K562 (cell line): ENCODE data around the gene SOX18. TPM values are rescaled to one million over a fixed set of nuclear protein-coding genes. Genes with fewer than 3 reads are reported as not detected.

Experiments used
- ATAC-seq: fragments of 200-7000 bp; cut with Tn5 transposase; 3 replicates; pipeline ENCODE4 v1.9.1; 2020; ENCODE audit warnings: moderate library complexity
- BruUV-seq: library from RNA; stranded (reverse); fragments of 400-500 nt; replicated peaks from 2 replicates; lab custom pipeline; 2021; lab: Mats Ljungman, UMichigan
- CTCF ChIA-PET: fragments of 300-600 bp; formaldehyde crosslinking; extraction: SDS; loops from one replicate; lab custom pipeline; 2021; ENCODE audit warnings: low intra/inter-chr PET ratio; lab: Yijun Ruan, JAX
- POLR2A ChIA-PET: fragments of 300-600, 350-650 bp; sonication (Branson Sonifier 250); formaldehyde crosslinking; extraction: SDS; loops from one replicate; lab custom pipeline; 2021; ENCODE audit warnings: antibody characterized with exemption, inconsistent platforms; lab: Yijun Ruan, JAX
- DNase-seq, 4 experiments: peaks; one replicate each; pipeline versions ENCODE4 v3.0.0 to v3.0.0-alpha.2; 2011 to 2018; ENCODE audit warnings: low spot score in 3 of 4, mixed read lengths in 3 of 4; ENCODE audit errors: extremely low read depth in 1 of 4
- FAIRE-seq: peaks from 2 replicates; lab custom pipeline; 2011; peaks lifted over from hg19 to GRCh38; lab: Jason Lieb, UNC
- H2AFZ ChIP-seq: 2 replicates; pipeline ENCODE4 v1.6.0; 2011; ENCODE audit warnings: low read depth, low read length, control low read depth, inconsistent platforms
- H3K27ac ChIP-seq: fragments of 200-600 bp; 3 replicates; pipeline ENCODE4 v1.8.0; 2011; ENCODE audit warnings: low read depth, mild to moderate bottlenecking, control low read depth, inconsistent platforms, low read length, moderate library complexity, mixed read lengths; ENCODE audit errors: extremely low read depth
- H3K27me3 ChIP-seq, 2 experiments: fragments of 300-600 bp in 1 of 2; 2 replicates in 1 of 2; 3 replicates in 1 of 2; pipeline versions ENCODE4 v1.6.0 to v1.8.0; 2011; ENCODE audit warnings: inconsistent platforms in 2 of 2, low read length in 2 of 2, mild to moderate bottlenecking in 1 of 2, mixed read lengths in 1 of 2, moderate library complexity in 1 of 2; ENCODE audit not compliant: control insufficient read depth in 2 of 2, insufficient read depth in 2 of 2
- H3K36me3 ChIP-seq: fragments of 300-600 bp; 3 replicates; pipeline ENCODE4 v1.8.0; 2011; ENCODE audit warnings: mild to moderate bottlenecking, low read length, inconsistent platforms; ENCODE audit not compliant: control insufficient read depth, insufficient read depth
- H3K4me1 ChIP-seq, 2 experiments: fragments of 200-600 bp in 1 of 2; replicated peaks in 1 of 2; 2 replicates in 1 of 2; 3 replicates in 1 of 2; pipeline versions ENCODE4 v1.5.1 to v1.8.0; 2011; ENCODE audit warnings: inconsistent platforms in 2 of 2, low read length in 2 of 2, mild to moderate bottlenecking in 1 of 2, mixed read lengths in 1 of 2, moderate library complexity in 1 of 2; ENCODE audit not compliant: control insufficient read depth in 2 of 2, insufficient read depth in 2 of 2
- H3K4me2 ChIP-seq: 2 replicates; pipeline ENCODE4 v1.6.1; 2011; ENCODE audit warnings: low read length, control low read depth, inconsistent platforms, mixed read lengths; ENCODE audit not compliant: insufficient read depth
- H3K4me3 ChIP-seq: fragments of 200-600 bp; sonication (generic), shearing (Covaris generic); 2 replicates; pipeline ENCODE4 v1.5.1; 2016; ENCODE audit warnings: control low read depth, inconsistent platforms
- H3K79me2 ChIP-seq: fragments of 200-600 bp; 3 replicates; pipeline ENCODE4 v1.8.0; 2011; ENCODE audit warnings: low read length, inconsistent platforms; ENCODE audit not compliant: control insufficient read depth, insufficient read depth
- H3K9ac ChIP-seq, 2 experiments: 2 replicates each; pipeline versions ENCODE4 v1.6.0 to v1.6.1; 2011; ENCODE audit warnings: low read depth in 2 of 2, low read length in 2 of 2, control low read depth in 1 of 2, inconsistent platforms in 1 of 2, mild to moderate bottlenecking in 1 of 2, mixed read lengths in 1 of 2; ENCODE audit not compliant: insufficient read depth in 1 of 2
- H3K9me1 ChIP-seq: one replicate; pipeline ENCODE4 v1.6.0; 2011; ENCODE audit warnings: inconsistent platforms, mild to moderate bottlenecking, low read length, moderate library complexity; ENCODE audit not compliant: control insufficient read depth, insufficient read depth
- H3K9me3 ChIP-seq: replicated peaks from 2 replicates; pipeline ENCODE4 v1.5.1; 2011; ENCODE audit warnings: low read depth, low read length, inconsistent platforms; ENCODE audit not compliant: control insufficient read depth, insufficient read depth
- H4K20me1 ChIP-seq: replicated peaks from 2 replicates; pipeline ENCODE4 v1.6.1; 2011; ENCODE audit warnings: low read length, inconsistent platforms, mixed read lengths; ENCODE audit not compliant: control insufficient read depth, insufficient read depth
- ATF3 ChIP-seq, 2 experiments: fragments of 450-650 bp in 1 of 2; sonication (generic) in 1 of 2; formaldehyde crosslinking in 1 of 2; IDR thresholded peaks in 1 of 2; conservative IDR thresholded peaks in 1 of 2; 2 replicates each; pipeline versions ENCODE4 v1.6.1 to v1.8.1; 2016 to 2023; ENCODE audit warnings: mild to moderate bottlenecking in 2 of 2, moderate library complexity in 2 of 2, inconsistent platforms in 1 of 2, missing genetic modification reagents in 1 of 2
- BCOR ChIP-seq: fragments of 450-650 bp; IDR thresholded peaks from 2 replicates; pipeline ENCODE4 v1.6.1; 2016
- HBP1 ChIP-seq: fragments of 450-650 bp; formaldehyde crosslinking; IDR thresholded peaks from 2 replicates; pipeline ENCODE4 v1.4.0; 2022; ENCODE audit warnings: missing genetic modification characterization
- HMGN3 ChIP-seq: IDR thresholded peaks from 2 replicates; pipeline ENCODE4 v1.6.1; 2011; ENCODE audit warnings: borderline replicate concordance, low read depth, mild to moderate bottlenecking, mixed read lengths, low read length; ENCODE audit not compliant: insufficient read length; ENCODE audit errors: extremely low read depth
- KLF16 ChIP-seq: IDR thresholded peaks from 2 replicates; pipeline ENCODE4 v1.6.1; 2016; ENCODE audit warnings: antibody characterized with exemption
- L3MBTL2 ChIP-seq: fragments of 450-650 bp; IDR thresholded peaks from 2 replicates; pipeline ENCODE4 v1.6.1; 2016; ENCODE audit warnings: mild to moderate bottlenecking, moderate library complexity
- PCBP1 ChIP-seq: fragments of 200-400 bp; formaldehyde crosslinking; IDR thresholded peaks from 2 replicates; pipeline ENCODE4 v1.6.1; 2018; ENCODE audit warnings: mild to moderate bottlenecking, low read depth, low read length; ENCODE audit not compliant: poor library complexity, severe bottlenecking
- POLR3A ChIP-seq: IDR thresholded peaks from 2 replicates; pipeline ENCODE4 v1.6.1; 2011; ENCODE audit warnings: borderline replicate concordance, mild to moderate bottlenecking, moderate library complexity; ENCODE audit not compliant: insufficient read length, insufficient read depth; ENCODE audit errors: extremely low read depth
- RCOR1 ChIP-seq, 2 experiments: IDR thresholded peaks; 2 replicates each; pipeline ENCODE4 v1.6.1; 2012; ENCODE audit warnings: low read depth in 2 of 2, low read length in 2 of 2, borderline replicate concordance in 1 of 2, improper control_type of control experiment in 1 of 2
- SMARCA5 ChIP-seq: fragments of 450-650 bp; IDR thresholded peaks from 2 replicates; pipeline ENCODE4 v1.6.1; 2016
- SNRNP70 ChIP-seq: fragments of 200-400 bp; formaldehyde crosslinking; optimal IDR thresholded peaks from 2 replicates; pipeline ENCODE3; 2017; ENCODE audit warnings: low read depth, low read length
- TSC22D4 ChIP-seq: fragments of 450-650 bp; IDR thresholded peaks from 2 replicates; pipeline ENCODE4 v1.6.1; 2016; ENCODE audit warnings: missing genetic modification characterization, missing biosample characterization, control low read depth
- TSHZ1 ChIP-seq: fragments of 250-450 bp; sonication (Bioruptor Pico); IDR thresholded peaks from 2 replicates; pipeline ENCODE4 v1.4.0; 2020; ENCODE audit warnings: mild to moderate bottlenecking, moderate library complexity
- ZBTB17 ChIP-seq: fragments of 450-650 bp; formaldehyde crosslinking; IDR thresholded peaks from 2 replicates; pipeline ENCODE4 v1.4.0; 2020; ENCODE audit warnings: mild to moderate bottlenecking
- ZBTB7A ChIP-seq: IDR thresholded peaks from 2 replicates; pipeline ENCODE4 v1.6.1; 2011; ENCODE audit warnings: low read depth, mild to moderate bottlenecking, low read length, moderate library complexity, borderline replicate concordance; ENCODE audit not compliant: control insufficient read depth
- WGBS: fragments of 100-300 bp; shearing (Covaris generic); methylation state at CpG from one replicate; pipeline ENCODE4 v1.1.6; 2016; ENCODE audit warnings: low coverage, mixed read lengths; ENCODE audit not compliant: insufficient coverage; ENCODE audit errors: missing lambda C conversion rate; 5-methylcytosine and 5-hydroxymethylcytosine counted together
- in situ Hi-C: fragments of 300-500 bp; cut with MboI; formaldehyde crosslinking; loops from 4 replicates; pipeline ENCODE4 v1.15.0; 2018; ENCODE audit warnings: inconsistent platforms, mixed read lengths
- intact Hi-C: fragments of 100-400 bp; cut with micrococcal nuclease; formaldehyde crosslinking; loops from 2 replicates; pipeline ENCODE4 v1.14.2; 2022
- polyA plus RNA-seq, 8 experiments: library from polyadenylated mRNA; depleted of rRNA in 4 of 8; stranded (reverse) in 5 of 8; unstranded in 3 of 8; fragments of >200 nt; fragmentation: Nextera tagmentation in 2 of 8; fragmentation: Illumina TruSeq in 1 of 8; extraction: Ambion mirVana in 2 of 8; extraction: Trizol in 1 of 8; gene quantifications; 2 replicates each; pipeline versions ENCODE4 v1.2.1 to v1.2.3, GENCODE V29; 2011 to 2014; ENCODE audit warnings: inconsistent platforms in 1 of 8, missing spikeins in 1 of 8
- total RNA-seq, 7 experiments: library from RNA; depleted of rRNA in 6 of 7; stranded (reverse); fragments of >200 nt in 6 of 7; fragmentation: Illumina TruSeq in 2 of 7; extraction: Trizol in 2 of 7; gene quantifications; 2 replicates each; pipeline versions ENCODE4 v1.2.1 to v1.2.3, GENCODE V29; 2011 to 2021; ENCODE audit warnings: low replicate concordance in 1 of 7

SOX18 gene
- total and polyA plus RNA-seq, 9 of the 15 experiments (the other 6 are each of a cell fraction or from before 2014, with no cell fraction given), result 0.15 to 19.8 (median 0.33) TPM

- Histone ChIP-seq H3K9me1 (no peaks in the 10 kb centered on the region), H2AFZ (0 out of 2 replicates have a peak overlapping the region, but pooled peaks have one; percentile 19), H3K36me3 (no peaks in the 10 kb centered on the region), H3K9me3 (no peaks in the 10 kb centered on the region), H3K4me2 (no peak overlapping the region), H3K27ac (peak overlapping the region; percentile 37; the same call in 1 of the 3 replicates), H3K27me3 (no peaks in the 10 kb centered on the region), H3K79me2 (no peaks in the 10 kb centered on the region), H3K4me1 (peaks cover 16 to 71% of the 10 kb centered on the region in 2 experiments), H3K4me3 (no peak overlapping the region), H3K9ac (peak overlapping the region in 1 of 2 experiments; percentile 77; a peak in 3 of 4 replicates), H4K20me1 (no peaks in the 10 kb centered on the region)
- peak in 2 of 4 experiments; percentile 57 for DNase-seq
- 52% methylated on average over 15 of the region's 22 CpGs for whole genome bisulfite sequencing
- FAIRE-seq, result no peak
- POLR2A ChIA-PET, result no interaction called here
- in situ Hi-C loops, result no loop called here
- intact Hi-C loops, result loop anchor here (2.0 kb wide), 1 partner anchor 17 kb away; no protein-coding TSS in a partner anchor
- BruUV-seq, result no TSS peak
- CTCF ChIA-PET, result no interaction called here
- ATAC-seq, result peak; percentile 9; the same call in 1 of the 3 replicates
- TF ChIP-seq ATF3 (IDR thresholded peaks at IDR 0.05), result no peak
- TF ChIP-seq ATF3 (CRISPR knock-in tag; conservative IDR thresholded peaks at IDR 0.05), result no peak
- TF ChIP-seq HMGN3, result peak; percentile 29
- TF ChIP-seq PCBP1, result no peak
- TF ChIP-seq POLR3A, result no peak
- TF ChIP-seq SMARCA5, result peak; percentile 88
- no peak for TF ChIP-seq KLF16
- TF ChIP-seq ZBTB17 (CRISPR knock-in tag), result no peak
- peak in 1 of 2 experiments; percentile 76; a peak in 2 of 4 replicates for TF ChIP-seq RCOR1 (IDR thresholded peaks at IDR 0.05; ENCODE audit: borderline replicate concordance in 1 of 2, low read depth in 2 of 2, low read length in 2 of 2)
- no peak for TF ChIP-seq HBP1 (CRISPR knock-in tag)
- TF ChIP-seq ZBTB7A, result peak; percentile 27; the same call in 1 of the 2 replicates
- TF ChIP-seq BCOR, result peak; percentile 92
- TF ChIP-seq L3MBTL2, result no peak
- TF ChIP-seq TSHZ1 (CRISPR knock-in tag), result no peak
- TF ChIP-seq SNRNP70, result no peak
- no peak for TF ChIP-seq TSC22D4
These were observed 6.6 kb upstream of the SOX18 start for GRCh38 chr20:64055893-64056638.
